ENCODE results near the gene CHTF18. TPM values are rescaled to one million over a fixed set of nuclear protein-coding genes. Genes with fewer than 3 reads are reported as not detected.
A peak's percentile ranks its signal among the peaks of the same experiment; 100 is the strongest.
"Not testable (repeated sequence)": the region's sequence is repeated elsewhere in the genome, so short reads cannot be mapped to it uniquely, and the experiment has no call there.

The CHTF18 gene
- total RNA-seq, 2 experiments from 2014 or later, result 95.6 to 115 TPM

- Mint-ChIP-seq H3K27me3 (peaks cover 16% of the 10 kb centered on the region), H3K9me3 (no peaks in the 10 kb centered on the region), H3K27ac (no peak overlapping the region), H3K36me3 (ENCODE audit: low read depth) (no peaks in the 10 kb centered on the region), H3K4me3 (no peak overlapping the region), H3K4me1 (ENCODE audit: low read depth) (peaks cover 8% of the 10 kb centered on the region)
- ChIA-PET POLR2A (interaction anchor here (1.1 kb wide), 1 partner anchor 167 kb away, joined by 3 read pairs; no protein-coding TSS in a partner anchor), CTCF (interaction anchor here (1.1 kb wide), 1 partner anchor 237 kb away, joined by 3 read pairs; no protein-coding TSS in a partner anchor)
- intact Hi-C loops (cut with micrococcal nuclease), result loop anchor here (10.0 kb wide), 1 partner anchor 236 kb away; no protein-coding TSS in a partner anchor
- ATAC-seq, result no peak
- TF ChIP-seq, protein P1, sequence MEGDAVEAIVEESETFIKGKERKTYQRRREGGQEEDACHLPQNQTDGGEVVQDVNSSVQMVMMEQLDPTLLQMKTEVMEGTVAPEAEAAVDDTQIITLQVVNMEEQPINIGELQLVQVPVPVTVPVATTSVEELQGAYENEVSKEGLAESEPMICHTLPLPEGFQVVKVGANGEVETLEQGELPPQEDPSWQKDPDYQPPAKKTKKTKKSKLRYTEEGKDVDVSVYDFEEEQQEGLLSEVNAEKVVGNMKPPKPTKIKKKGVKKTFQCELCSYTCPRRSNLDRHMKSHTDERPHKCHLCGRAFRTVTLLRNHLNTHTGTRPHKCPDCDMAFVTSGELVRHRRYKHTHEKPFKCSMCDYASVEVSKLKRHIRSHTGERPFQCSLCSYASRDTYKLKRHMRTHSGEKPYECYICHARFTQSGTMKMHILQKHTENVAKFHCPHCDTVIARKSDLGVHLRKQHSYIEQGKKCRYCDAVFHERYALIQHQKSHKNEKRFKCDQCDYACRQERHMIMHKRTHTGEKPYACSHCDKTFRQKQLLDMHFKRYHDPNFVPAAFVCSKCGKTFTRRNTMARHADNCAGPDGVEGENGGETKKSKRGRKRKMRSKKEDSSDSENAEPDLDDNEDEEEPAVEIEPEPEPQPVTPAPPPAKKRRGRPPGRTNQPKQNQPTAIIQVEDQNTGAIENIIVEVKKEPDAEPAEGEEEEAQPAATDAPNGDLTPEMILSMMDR (IDR thresholded peaks at IDR 0.05), result no peak
- DNase-seq, result no peak
Measured at GRCh38 chr16:818592-818991, 30.2 kb downstream of the CHTF18 start.

- ChIA-PET CTCF (interaction anchor here (0.7 to 1.1 kb wide), 3 partner anchors 236 to 239 kb away, joined by 3 read pairs; no protein-coding TSS in a partner anchor), POLR2A (interaction anchor here (1.0 kb wide), 1 partner anchor 78 kb away, joined by 3 read pairs; the partner anchor contains the start of gene CIAO3)
- TF ChIP-seq, protein P1 (IDR thresholded peaks at IDR 0.05), result no peak
- no peak overlapping the region for H3K27ac Mint-ChIP-seq
- H3K4me3 Mint-ChIP-seq, result no peak overlapping the region
- H3K36me3 Mint-ChIP-seq (ENCODE audit: low read depth), result no peaks in the 10 kb centered on the region
- no peaks in the 10 kb centered on the region for H3K9me3 Mint-ChIP-seq
- peaks cover 6% of the 10 kb centered on the region for H3K4me1 Mint-ChIP-seq (ENCODE audit: low read depth)
- ATAC-seq, result peak; percentile 83
- peak; percentile 54 for DNase-seq
- intact Hi-C loops (cut with micrococcal nuclease), result loop anchor here (10.0 kb wide), 1 partner anchor 235 kb away; no protein-coding TSS in a partner anchor
- H3K27me3 Mint-ChIP-seq, result peaks cover 13% of the 10 kb centered on the region
Measured at GRCh38 chr16:819336-820043, 31.1 kb downstream of the CHTF18 start.

DNA sequence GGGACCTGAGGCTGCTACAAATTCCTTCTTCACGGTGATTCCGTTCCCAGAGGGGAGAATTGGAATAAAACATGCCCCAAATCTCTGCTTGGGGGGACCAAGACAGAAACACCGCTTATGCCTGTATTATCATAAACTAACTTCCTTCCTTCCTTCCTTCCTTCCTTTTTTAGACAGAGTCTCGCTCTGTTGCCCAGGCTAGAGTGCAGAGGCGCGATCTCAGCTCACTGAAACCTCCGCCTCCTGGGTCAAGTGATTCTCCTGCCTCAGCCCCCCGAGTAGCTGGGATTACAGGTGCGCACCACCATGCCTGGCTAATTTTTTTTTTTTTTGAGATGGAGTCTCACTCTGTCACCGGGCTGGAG, 31.6 kb downstream of the CHTF18 start:
- intact Hi-C loops (cut with micrococcal nuclease); H3K4me1 Mint-ChIP-seq (ENCODE audit: low read depth); DNase-seq; H3K27ac Mint-ChIP-seq; H3K9me3 Mint-ChIP-seq; ATAC-seq; H3K27me3 Mint-ChIP-seq; H3K4me3 Mint-ChIP-seq; H3K36me3 Mint-ChIP-seq (ENCODE audit: low read depth): not testable (repeated sequence)
- CTCF ChIA-PET, result interaction anchor here (0.7 kb wide), 1 partner anchor 237 kb away, joined by 3 read pairs; no protein-coding TSS in a partner anchor
- POLR2A ChIA-PET, result interaction anchor here (1.0 kb wide), 1 partner anchor 79 kb away, joined by 3 read pairs; the partner anchor contains the start of gene CIAO3

DNA sequence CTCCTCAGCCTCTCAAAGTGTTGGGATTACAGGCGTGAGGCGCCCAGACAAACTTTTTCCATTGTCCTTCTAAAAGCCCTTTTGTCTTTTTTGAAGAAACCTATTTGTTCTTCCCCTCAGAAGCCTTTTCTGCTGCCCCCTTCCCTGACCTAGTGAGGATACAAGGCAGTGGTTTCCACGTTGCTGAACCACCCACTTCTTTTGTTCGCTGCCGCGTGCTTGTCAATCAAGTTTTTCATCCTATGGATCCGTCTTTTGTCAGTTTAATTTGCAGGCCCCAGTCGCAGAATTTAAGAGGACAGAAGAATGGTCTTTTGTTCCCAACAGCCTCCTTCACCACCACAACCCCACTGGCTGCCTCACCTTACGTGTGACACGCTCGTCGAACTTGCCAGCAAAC, 32.3 kb downstream of the CHTF18 start:
- Mint-ChIP-seq H3K9me3 (no peaks in the 10 kb centered on the region), H3K4me3 (no peak overlapping the region), H3K36me3 (ENCODE audit: low read depth) (no peaks in the 10 kb centered on the region), H3K27me3 (peaks cover 9% of the 10 kb centered on the region), H3K27ac (no peak overlapping the region), H3K4me1 (ENCODE audit: low read depth) (peaks cover 6% of the 10 kb centered on the region)
- ChIA-PET POLR2A (no interaction called here), CTCF (no interaction called here)
- TF ChIP-seq, protein P1 (IDR thresholded peaks at IDR 0.05), result no peak
- ATAC-seq (no peak), DNase-seq (no peak)
- intact Hi-C loops (cut with micrococcal nuclease), result no loop called here

DNA sequence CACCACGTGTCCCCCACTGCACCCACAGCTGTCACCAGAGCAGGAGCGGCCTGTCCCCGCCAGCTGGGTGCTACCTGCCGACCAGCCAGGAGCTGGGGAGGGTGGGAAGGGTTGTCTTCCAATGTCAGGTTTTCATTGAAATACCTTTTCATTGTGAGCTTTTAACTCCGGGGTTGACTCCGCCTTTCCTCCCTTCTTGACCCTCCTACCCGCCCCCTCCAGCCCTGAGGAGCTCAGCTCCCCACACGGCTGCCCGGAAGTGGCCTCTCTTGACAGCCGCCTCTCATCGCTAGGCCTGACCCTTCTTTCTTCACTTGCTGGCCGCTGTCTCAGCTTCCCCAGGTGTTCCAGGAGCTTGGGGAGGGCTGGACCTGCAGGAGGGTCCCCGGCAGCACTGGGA, 33.3 kb downstream of the CHTF18 start:
- H3K9me3 Mint-ChIP-seq, result no peaks in the 10 kb centered on the region
- TF ChIP-seq, protein P1 (IDR thresholded peaks at IDR 0.05), result no peak

More for the DNA sequence above, 33.3 kb downstream of the CHTF18 start:
- H3K27ac Mint-ChIP-seq, result no peak overlapping the region
- intact Hi-C loops (cut with micrococcal nuclease), result no loop called here
- ChIA-PET POLR2A (interaction anchor here (0.6 kb wide), 1 partner anchor 316 kb away, joined by 3 read pairs; no protein-coding TSS in a partner anchor), CTCF (no interaction called here)
- peaks cover 6% of the 10 kb centered on the region for H3K4me1 Mint-ChIP-seq (ENCODE audit: low read depth)
- peaks cover 8% of the 10 kb centered on the region for H3K27me3 Mint-ChIP-seq
- ATAC-seq, result no peak
- H3K4me3 Mint-ChIP-seq, result no peak overlapping the region
- no peaks in the 10 kb centered on the region for H3K36me3 Mint-ChIP-seq (ENCODE audit: low read depth)
- DNase-seq, result no peak

Data from activated CD8-positive, alpha-beta T cell treated with anti-CD3 and anti-CD28 coated beads for 36 hours (primary cell).